AG09319 (cell line): Measurements from ENCODE around the gene AUTS2.
A peak's percentile ranks its signal among the peaks of the same experiment; 100 is the strongest.

Experiments used
- DNase-seq: peaks from one replicate; pipeline ENCODE4 v3.0.0-alpha.2; 2010; ENCODE audit warnings: low read depth; ENCODE audit errors: extremely low read depth
- TF ChIP-seq, protein P1 (sequence below): IDR thresholded peaks from 2 replicates; pipeline ENCODE4 v1.5.1; 2011; ENCODE audit warnings: low read depth, mild to moderate bottlenecking, inconsistent platforms, low read length, moderate library complexity

The AUTS2 gene

DNA sequence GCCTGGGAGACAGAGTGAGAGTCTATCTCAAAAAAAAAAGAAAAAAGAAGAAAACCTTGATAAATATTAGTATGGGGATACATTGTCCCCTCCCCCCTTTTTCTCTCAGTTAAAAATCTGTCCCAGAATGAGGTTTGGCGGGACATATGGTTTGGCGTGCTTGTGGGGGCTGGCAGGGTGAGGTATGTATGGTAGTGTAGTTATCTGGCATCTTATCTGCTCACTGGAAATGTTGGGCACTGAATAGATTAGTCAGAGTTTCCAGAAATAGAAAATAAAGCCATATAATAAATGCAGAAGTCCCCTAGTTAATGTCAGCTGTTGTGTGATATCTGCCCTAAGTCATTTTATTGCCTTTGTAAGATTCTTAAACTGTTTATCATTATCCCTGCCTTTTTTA is 1136.1 kb downstream of the AUTS2 start:
- DNase-seq: no peak
- TF ChIP-seq, protein P1, sequence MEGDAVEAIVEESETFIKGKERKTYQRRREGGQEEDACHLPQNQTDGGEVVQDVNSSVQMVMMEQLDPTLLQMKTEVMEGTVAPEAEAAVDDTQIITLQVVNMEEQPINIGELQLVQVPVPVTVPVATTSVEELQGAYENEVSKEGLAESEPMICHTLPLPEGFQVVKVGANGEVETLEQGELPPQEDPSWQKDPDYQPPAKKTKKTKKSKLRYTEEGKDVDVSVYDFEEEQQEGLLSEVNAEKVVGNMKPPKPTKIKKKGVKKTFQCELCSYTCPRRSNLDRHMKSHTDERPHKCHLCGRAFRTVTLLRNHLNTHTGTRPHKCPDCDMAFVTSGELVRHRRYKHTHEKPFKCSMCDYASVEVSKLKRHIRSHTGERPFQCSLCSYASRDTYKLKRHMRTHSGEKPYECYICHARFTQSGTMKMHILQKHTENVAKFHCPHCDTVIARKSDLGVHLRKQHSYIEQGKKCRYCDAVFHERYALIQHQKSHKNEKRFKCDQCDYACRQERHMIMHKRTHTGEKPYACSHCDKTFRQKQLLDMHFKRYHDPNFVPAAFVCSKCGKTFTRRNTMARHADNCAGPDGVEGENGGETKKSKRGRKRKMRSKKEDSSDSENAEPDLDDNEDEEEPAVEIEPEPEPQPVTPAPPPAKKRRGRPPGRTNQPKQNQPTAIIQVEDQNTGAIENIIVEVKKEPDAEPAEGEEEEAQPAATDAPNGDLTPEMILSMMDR: no peak

DNA sequence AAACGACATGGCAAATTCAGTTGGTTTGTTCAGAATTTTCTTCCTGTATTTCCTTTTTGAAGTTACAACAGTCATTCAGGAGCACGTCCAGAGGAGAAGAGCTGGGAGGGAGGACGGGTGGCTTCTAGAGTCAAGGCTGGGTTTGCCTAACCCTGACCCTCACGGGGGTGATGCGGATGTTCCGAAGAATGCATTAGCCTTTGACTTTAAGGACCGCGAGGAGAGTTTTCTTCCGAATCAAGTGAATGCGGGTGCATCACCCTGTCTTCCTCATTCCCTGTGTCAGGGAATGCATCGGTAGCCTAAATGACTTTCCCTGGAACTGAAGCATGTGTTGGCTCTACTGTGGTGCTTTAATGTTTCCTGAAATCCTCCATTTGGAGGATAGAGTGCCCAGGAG is 1137.0 kb downstream of the AUTS2 start:
- DNase-seq: no peak
- TF ChIP-seq, protein P1: no peak

DNA sequence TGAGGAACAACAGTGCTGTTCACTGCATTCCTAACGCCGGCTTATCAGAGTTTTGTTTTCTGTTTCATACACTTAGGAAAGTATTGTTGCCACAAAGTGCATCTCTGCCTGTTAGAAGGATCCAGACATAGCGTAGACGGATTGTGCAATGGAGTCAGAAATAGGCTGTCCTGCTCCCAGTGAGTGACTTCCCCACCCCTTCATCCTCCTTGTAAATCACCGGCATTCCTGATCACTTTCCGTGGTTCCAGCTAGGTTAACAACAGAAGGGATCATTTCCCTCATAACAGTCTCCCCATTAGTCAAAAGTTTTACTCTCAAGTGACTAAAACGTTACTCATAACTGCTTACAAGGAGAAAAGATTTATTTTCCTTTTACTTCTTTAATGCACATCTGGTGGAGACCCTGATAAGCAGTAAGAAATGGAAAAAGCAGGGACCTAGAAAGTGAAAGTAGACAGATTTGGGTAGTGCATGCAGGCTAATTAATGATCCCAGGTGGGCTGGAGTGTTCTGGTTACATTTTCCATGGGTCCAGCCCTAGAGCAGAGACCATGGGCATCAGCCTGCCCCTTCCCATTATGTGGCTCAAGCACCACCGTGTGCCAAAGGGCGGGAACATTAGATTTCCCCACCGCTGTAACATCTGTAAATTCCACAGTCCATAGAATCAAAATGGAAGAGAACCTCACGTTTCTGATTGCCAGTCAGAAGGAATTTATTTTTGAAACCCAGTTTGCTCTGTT is 1138.6 kb downstream of the AUTS2 start:
- peak; percentile 11 for DNase-seq
- TF ChIP-seq, protein P1: no peak

DNA sequence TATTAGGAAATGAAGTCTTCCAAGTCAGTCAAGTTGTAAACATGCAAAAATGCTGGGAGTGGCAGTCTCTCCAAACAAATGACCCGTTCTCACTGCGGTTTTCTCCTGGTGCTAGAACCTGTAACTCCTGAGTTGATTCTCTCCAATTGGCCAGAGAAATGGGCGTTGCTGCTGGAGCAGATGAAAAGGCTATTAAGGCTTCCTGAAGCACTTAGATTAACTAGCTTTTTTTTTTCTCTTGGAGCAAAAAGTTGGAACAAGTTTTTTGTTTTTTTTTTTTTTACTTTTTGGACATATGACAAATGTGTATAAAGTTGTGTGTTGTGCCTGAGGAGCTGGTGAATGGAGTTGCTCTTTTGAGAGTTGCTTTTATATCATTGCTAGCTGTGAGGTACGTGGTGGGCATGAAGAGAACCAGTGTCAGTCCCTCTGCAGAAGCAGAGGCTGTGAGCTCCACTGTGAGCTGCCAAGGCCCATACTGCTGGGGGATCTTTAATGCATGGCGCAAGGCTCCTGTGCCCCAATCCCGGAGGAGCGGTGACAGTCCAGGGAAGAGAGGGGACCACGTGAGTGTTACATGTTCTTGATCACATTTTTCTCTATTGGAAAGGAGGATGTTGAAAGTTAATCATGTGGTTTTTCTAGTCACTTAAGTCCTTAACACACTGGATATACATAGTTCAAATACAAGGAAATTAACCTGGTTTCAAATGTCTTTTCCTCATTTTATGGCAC is 1140.0 kb downstream of the AUTS2 start:
- DNase-seq: no peak
- TF ChIP-seq, protein P1: no peak

DNA sequence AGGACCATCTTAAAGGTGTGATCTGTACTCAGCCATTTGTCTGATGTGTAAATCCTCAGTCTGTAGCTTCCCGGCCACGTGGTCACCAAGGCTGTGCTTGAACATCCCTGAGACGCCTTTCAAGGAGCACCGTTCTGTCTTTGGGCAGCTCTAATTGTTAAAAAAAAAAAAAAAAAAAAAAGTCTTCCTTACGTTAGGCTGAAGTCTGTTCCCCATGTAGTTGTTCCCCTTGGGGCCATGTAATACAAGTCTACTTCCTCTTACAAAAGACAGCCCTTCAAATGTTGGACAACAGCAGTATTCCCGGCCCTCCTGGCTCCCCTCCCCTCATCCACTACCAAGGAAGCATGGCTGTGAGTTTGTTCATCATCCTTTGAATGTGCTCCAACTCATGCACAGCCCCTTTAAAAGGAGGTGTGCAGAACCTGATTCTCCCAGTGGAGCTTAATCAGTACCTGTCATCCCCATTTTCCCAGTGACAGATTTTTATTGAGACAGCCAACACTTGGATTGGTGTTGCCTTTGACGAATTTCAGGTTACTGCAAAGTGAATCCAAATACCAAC is 1141.5 kb downstream of the AUTS2 start:
- no peak for DNase-seq
- TF ChIP-seq, protein P1: no peak

DNA sequence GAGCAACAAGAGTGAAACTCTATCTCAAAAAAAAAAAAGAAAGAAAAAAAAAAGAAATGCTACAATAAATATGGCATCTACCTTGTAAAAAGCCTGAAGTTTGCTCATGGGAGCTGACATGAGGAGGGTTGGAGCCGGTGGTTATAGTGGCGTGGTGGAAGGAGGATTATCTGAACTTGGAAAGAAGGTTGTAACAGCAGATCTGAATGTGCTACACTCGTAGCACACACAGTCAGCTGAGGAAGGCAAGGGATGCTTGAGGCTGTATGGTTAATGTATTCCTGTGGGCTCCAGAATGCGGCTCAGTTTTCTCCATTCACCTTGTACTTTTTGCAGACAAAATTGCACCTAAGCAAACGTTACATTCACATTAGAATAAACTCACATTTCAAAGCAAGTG is 1143.4 kb downstream of the AUTS2 start:
- no peak for DNase-seq
- TF ChIP-seq, protein P1: no peak
